Mucosa of descending colon (tissue), 3 donors: ENCODE results near the gene CCDC157. TPM values are rescaled to one million over a fixed set of nuclear protein-coding genes. Genes with fewer than 3 reads are reported as not detected.

Experiments used
- ATAC-seq: fragments of 200-7000 bp; cut with Tn5 transposase; one replicate; pipeline ENCODE4 v1.9.1; 2020; ENCODE audit warnings: mild to moderate bottlenecking, moderate library complexity
- DNase-seq, 3 donors: peaks; one replicate each; pipeline ENCODE4 v3.0.0-alpha.2; 2020
- H3K36me3 ChIP-seq: fragments of 200-600 bp; one replicate; pipeline ENCODE4 v1.8.0; 2021; ENCODE audit warnings: low read depth, mild to moderate bottlenecking
- H3K4me1 ChIP-seq: fragments of 200-600 bp; one replicate; pipeline ENCODE4 v1.8.0; 2021; ENCODE audit warnings: low read depth, mild to moderate bottlenecking
- H3K4me3 ChIP-seq: fragments of 200-600 bp; one replicate; pipeline ENCODE4 v1.8.0; 2021; ENCODE audit warnings: mild to moderate bottlenecking
- H3K9me3 ChIP-seq: fragments of 200-600 bp; one replicate; pipeline ENCODE4 v1.8.0; 2021; ENCODE audit warnings: mild to moderate bottlenecking
- intact Hi-C, 2 donors: fragments of 100-400 bp; cut with DNase I in 1 of 2; cut with micrococcal nuclease in 1 of 2; formaldehyde crosslinking; loops; one replicate each; pipeline versions ENCODE4 v1.11.0 to v1.11.1; 2022; cut with DNase I, micrococcal nuclease
- total RNA-seq, 3 donors: library from RNA; stranded (reverse); fragmentation: NEBNext Ultra II Directional in 2 of 3; extraction: Animal tissue kit (Norgen Biotek cat#: 25700) in 2 of 3; gene quantifications; one replicate each; pipeline versions ENCODE4 v1.2.1 to v1.2.4, GENCODE V29; 2021 to 2023
- TF ChIP-seq, protein P1 (sequence below): fragments of 200-600 bp; IDR thresholded peaks from one replicate; pipeline ENCODE4 v1.8.0; 2022; ENCODE audit warnings: antibody characterized with exemption, mild to moderate bottlenecking
- donor health status: DM: no; HTN: no; CAD: no; lungs with moderate emphysema.
- donor health status: DM: no; HTN: no; CAD: no.
- donor health status: DM: no; HTN: yes; CAD: no.

CCDC157 gene
- total RNA-seq, 3 donors from 2014 or later: 1.6 to 2.2 (median 1.8) TPM

- Histone ChIP-seq H3K36me3 (no peaks in the 10 kb centered on the region), H3K4me1 (peaks cover 39% of the 10 kb centered on the region), H3K4me3 (no peak overlapping the region), H3K9me3 (no peaks in the 10 kb centered on the region)
- intact Hi-C loops: no loop called here
- TF ChIP-seq, protein P1, sequence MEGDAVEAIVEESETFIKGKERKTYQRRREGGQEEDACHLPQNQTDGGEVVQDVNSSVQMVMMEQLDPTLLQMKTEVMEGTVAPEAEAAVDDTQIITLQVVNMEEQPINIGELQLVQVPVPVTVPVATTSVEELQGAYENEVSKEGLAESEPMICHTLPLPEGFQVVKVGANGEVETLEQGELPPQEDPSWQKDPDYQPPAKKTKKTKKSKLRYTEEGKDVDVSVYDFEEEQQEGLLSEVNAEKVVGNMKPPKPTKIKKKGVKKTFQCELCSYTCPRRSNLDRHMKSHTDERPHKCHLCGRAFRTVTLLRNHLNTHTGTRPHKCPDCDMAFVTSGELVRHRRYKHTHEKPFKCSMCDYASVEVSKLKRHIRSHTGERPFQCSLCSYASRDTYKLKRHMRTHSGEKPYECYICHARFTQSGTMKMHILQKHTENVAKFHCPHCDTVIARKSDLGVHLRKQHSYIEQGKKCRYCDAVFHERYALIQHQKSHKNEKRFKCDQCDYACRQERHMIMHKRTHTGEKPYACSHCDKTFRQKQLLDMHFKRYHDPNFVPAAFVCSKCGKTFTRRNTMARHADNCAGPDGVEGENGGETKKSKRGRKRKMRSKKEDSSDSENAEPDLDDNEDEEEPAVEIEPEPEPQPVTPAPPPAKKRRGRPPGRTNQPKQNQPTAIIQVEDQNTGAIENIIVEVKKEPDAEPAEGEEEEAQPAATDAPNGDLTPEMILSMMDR: no peak
- no peak for DNase-seq
- ATAC-seq: peak; percentile 34
Observed at GRCh38 chr22:30327864-30328345, 28.9 kb upstream of the CCDC157 start.

- no peaks in the 10 kb centered on the region for H3K36me3 ChIP-seq
- H3K4me3 ChIP-seq: no peak overlapping the region
- intact Hi-C loops: no loop called here
- H3K9me3 ChIP-seq: no peaks in the 10 kb centered on the region
- TF ChIP-seq, protein P1: no peak
- peaks cover 44% of the 10 kb centered on the region for H3K4me1 ChIP-seq
- ATAC-seq: no peak
- DNase-seq: no peak
Observed at GRCh38 chr22:30328466-30329049, 28.2 kb upstream of the CCDC157 start.

- TF ChIP-seq, protein P1: no peak
- DNase-seq (no peak), ATAC-seq (no peak)
- peaks cover 22% of the 10 kb centered on the region for H3K36me3 ChIP-seq
- intact Hi-C loops: no loop called here
- H3K4me3 ChIP-seq: no peak overlapping the region
- no peaks in the 10 kb centered on the region for H3K9me3 ChIP-seq
- peaks cover 29% of the 10 kb centered on the region for H3K4me1 ChIP-seq
Observed at GRCh38 chr22:30332551-30332950, 24.3 kb upstream of the CCDC157 start.

- H3K4me1 ChIP-seq: peaks cover 25% of the 10 kb centered on the region
- no peaks in the 10 kb centered on the region for H3K9me3 ChIP-seq
- H3K4me3 ChIP-seq: no peak overlapping the region
- peaks cover 24% of the 10 kb centered on the region for H3K36me3 ChIP-seq
- ATAC-seq: peak; percentile 89
- TF ChIP-seq, protein P1: no peak
- DNase-seq: peak in 1 of 3 donors; percentile 61
- intact Hi-C loops: no loop called here
Observed at GRCh38 chr22:30332994-30333706, 23.7 kb upstream of the CCDC157 start.

GRCh38 chr22:30333707-30334087 is 23.1 kb upstream of the CCDC157 start:
- TF ChIP-seq, protein P1: no peak
- peaks cover 30% of the 10 kb centered on the region for H3K36me3 ChIP-seq
- intact Hi-C loops: no loop called here
- peaks cover 19% of the 10 kb centered on the region for H3K4me1 ChIP-seq
- DNase-seq (no peak), ATAC-seq (no peak)
- no peak overlapping the region for H3K4me3 ChIP-seq
- H3K9me3 ChIP-seq: no peaks in the 10 kb centered on the region
